ENCODE data around the gene ECE1. TPM values are rescaled to one million over a fixed set of nuclear protein-coding genes. Genes with fewer than 3 reads are reported as not detected.

ECE1 gene
- total and polyA plus RNA-seq, 11 donors, result 37.3 to 140 (median 59.4) TPM

DNA sequence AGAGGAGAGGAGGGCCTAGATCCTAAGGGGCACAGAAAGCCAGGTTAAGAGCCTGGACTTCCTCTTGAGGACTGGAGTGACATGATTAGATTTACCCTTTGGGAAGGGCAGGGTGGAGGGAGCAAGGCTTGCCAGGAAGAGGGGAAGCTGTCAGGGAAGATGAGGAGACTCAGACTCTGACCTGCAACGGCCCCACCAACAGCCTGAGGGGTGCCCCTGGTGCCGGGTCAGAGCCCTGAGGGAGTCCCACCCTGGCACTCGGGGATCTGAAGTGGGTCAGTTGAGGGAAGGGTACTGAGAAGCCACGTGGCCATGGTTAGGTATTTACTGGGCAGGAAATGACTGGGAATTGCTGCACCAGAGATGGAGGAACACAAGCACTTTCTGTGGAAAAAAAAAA is 9.8 kb downstream of the ECE1 start:
- TF ChIP-seq, protein P1, sequence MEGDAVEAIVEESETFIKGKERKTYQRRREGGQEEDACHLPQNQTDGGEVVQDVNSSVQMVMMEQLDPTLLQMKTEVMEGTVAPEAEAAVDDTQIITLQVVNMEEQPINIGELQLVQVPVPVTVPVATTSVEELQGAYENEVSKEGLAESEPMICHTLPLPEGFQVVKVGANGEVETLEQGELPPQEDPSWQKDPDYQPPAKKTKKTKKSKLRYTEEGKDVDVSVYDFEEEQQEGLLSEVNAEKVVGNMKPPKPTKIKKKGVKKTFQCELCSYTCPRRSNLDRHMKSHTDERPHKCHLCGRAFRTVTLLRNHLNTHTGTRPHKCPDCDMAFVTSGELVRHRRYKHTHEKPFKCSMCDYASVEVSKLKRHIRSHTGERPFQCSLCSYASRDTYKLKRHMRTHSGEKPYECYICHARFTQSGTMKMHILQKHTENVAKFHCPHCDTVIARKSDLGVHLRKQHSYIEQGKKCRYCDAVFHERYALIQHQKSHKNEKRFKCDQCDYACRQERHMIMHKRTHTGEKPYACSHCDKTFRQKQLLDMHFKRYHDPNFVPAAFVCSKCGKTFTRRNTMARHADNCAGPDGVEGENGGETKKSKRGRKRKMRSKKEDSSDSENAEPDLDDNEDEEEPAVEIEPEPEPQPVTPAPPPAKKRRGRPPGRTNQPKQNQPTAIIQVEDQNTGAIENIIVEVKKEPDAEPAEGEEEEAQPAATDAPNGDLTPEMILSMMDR (IDR thresholded peaks at IDR 0.05), result no peak
- TF ChIP-seq POLR2A (IDR thresholded peaks at IDR 0.05), result no peak
- 50 to 74% (median 61%) methylated on average over 4 of the region's 4 CpGs for WGBS, 4 donors
- ATAC-seq, result peak in 3 of 4 donors; percentile 2 to 7 (median 6)
- Histone ChIP-seq H3K36me3 (peaks cover 0 to 22% (median 5%) of the 10 kb centered on the region in 9 donors), H3K4me3 (no peak overlapping the region), H3K4me1 (peaks cover 8 to 78% (median 63%) of the 10 kb centered on the region in 12 donors), H3K9me3 (no peaks in the 10 kb centered on the region), H3K27me3 (no peaks in the 10 kb centered on the region), H3K27ac (peak overlapping the region; percentile 68 to 98 (median 92))
- DNase-seq, result no peak
- intact Hi-C loops (cut with DNase I), result loop anchor here in 2 of 10 donors (5.0 kb wide), 1 partner anchor 42 kb away; no protein-coding TSS in a partner anchor

DNA sequence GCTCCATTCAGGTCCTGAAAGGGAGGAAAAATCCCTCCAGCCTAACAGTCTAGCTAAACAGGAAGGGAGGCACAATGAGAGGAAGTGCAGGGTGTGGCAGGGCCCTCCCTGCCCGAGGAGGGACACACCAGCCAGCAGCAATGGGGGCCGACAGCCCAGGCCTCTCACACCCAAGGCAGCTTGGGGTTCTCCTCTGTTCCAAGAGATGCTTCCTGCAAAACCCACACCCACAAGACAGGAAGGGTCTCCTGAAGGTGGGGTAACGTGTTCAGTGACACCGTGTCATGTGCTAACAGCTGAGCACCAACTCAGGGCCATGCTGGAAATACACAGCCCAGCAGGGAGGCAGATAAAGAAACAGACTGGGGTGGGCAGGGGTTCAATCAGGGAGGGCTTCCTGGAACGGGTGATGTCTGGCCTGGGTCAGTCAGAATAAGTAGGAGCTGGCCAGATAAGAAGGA is 10.2 kb downstream of the ECE1 start:
- TF ChIP-seq, protein P1 (IDR thresholded peaks at IDR 0.05), result no peak
- TF ChIP-seq POLR2A (IDR thresholded peaks at IDR 0.05), result no peak
- Histone ChIP-seq H3K27me3 (no peaks in the 10 kb centered on the region), H3K27ac (peak overlapping the region; percentile 68 to 98 (median 92)), H3K4me1 (peaks cover 8 to 82% (median 63%) of the 10 kb centered on the region in 12 donors), H3K9me3 (no peaks in the 10 kb centered on the region), H3K36me3 (peaks cover 0 to 22% (median 4%) of the 10 kb centered on the region in 9 donors), H3K4me3 (peak overlapping the region in 4 of 12 donors; percentile 36 to 48 (median 38))
- peak; percentile 77 to 91 (median 84) for ATAC-seq
- DNase-seq, result peak in 4 of 5 donors; percentile 66 to 85 (median 75)
- 35 to 44% (median 42%) methylated on average over 5 of the region's 5 CpGs for WGBS, 4 donors
- intact Hi-C loops (cut with DNase I), result loop anchor here in 2 of 10 donors (5.0 kb wide), 1 partner anchor 42 kb away; no protein-coding TSS in a partner anchor

DNA sequence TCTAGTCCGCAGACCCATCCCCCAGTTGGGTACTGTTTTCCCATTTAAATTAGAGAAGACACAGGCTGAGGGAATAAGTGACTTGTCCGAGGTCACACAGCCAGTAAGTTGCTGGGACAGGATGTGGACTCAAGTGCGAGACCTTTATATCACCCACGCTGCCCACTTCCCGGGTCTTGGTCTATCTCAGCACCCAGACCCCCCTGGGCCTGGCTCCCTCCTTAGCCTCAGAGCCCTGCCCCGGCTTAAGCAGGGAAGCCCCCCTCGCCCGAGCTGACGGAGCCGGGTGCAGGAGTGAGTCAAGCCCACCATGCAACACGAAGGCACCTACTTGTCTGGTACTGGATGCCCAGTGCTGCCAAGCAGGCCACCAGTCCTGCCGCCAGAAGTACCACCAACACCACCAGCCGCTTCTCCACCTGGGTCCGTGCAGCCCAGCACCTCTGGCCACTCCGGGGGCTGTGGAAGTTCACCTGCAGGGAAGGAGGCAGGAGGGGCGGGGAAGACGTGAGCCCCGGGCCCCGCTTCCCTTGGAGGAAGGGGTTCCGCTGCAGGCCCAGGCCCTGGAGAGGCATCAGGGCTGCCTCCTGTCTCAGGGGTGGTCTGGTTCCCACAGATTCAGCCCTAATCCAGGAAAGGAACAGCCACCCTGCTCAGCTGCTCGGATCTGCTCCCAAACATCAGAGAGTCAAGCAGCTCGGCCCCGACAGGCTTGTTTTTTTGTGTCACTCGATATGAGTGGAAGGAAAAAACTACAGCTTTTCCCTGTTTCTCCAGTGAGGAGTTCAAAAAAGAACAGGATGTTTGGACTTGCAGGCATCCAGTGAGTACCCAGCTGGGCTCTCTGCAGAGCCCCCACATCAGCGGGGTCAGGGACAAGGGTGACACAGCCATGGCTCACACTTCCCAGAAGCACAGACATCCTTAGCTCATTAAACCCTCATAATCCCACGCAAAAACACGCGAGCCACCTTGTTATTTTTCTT is 11.1 kb downstream of the ECE1 start:
- peak overlapping the region in 10 of 12 donors; percentile 3 to 48 (median 36) for H3K4me3 ChIP-seq
- no peaks in the 10 kb centered on the region for H3K27me3 ChIP-seq
- intact Hi-C loops (cut with DNase I), result no loop called here
- peak overlapping the region; percentile 68 to 98 (median 92) for H3K27ac ChIP-seq
- H3K4me1 ChIP-seq, result peaks cover 8 to 84% (median 63%) of the 10 kb centered on the region in 12 donors
- H3K36me3 ChIP-seq, result peaks cover 0 to 26% (median 4%) of the 10 kb centered on the region in 9 donors
- DNase-seq (no peak), ATAC-seq (peak in 3 of 4 donors; percentile 28 to 51 (median 40))
- TF ChIP-seq, protein P1 (IDR thresholded peaks at IDR 0.05), result no peak
- H3K9me3 ChIP-seq, result no peaks in the 10 kb centered on the region
- 60 to 70% (median 68%) methylated on average over 19 to 28 of the region's 28 CpGs for WGBS, 4 donors

Measured in heart left ventricle (tissue), 16 donors.